Adrenal gland (tissue), 12 donors: ENCODE measurements around the gene SLCO1B3. TPM values are rescaled to one million over a fixed set of nuclear protein-coding genes. Genes with fewer than 3 reads are reported as not detected.
A peak's percentile ranks its signal among the peaks of the same experiment; 100 is the strongest.

Experiments used
- DNase-seq, 7 donors: peaks; one replicate each; pipeline ENCODE4 v3.0.0-alpha.2; 2019 to 2020
- H3K27ac ChIP-seq, 5 donors: fragments of 200-600 bp; sonication (generic) in 4 of 5; 1 replicate in 3 of 5; 2 replicates in 2 of 5; pipeline versions ENCODE4 v1.5.1 to v1.8.0; 2016 to 2020; ENCODE audit warnings: mild to moderate bottlenecking in 1 of 5
- H3K27me3 ChIP-seq: fragments of 200-600 bp; 2 replicates; pipeline ENCODE4 v1.8.0; 2021
- H3K36me3 ChIP-seq, 2 donors: fragments of 200-600 bp; replicated peaks in 1 of 2; 1 replicate in 1 of 2; 2 replicates in 1 of 2; pipeline versions ENCODE4 v1.5.1 to v1.8.0; 2018 to 2022
- H3K4me1 ChIP-seq, 2 donors: fragments of 200-600 bp; replicated peaks in 1 of 2; 1 replicate in 1 of 2; 2 replicates in 1 of 2; pipeline versions ENCODE4 v1.5.1 to v1.8.0; 2018 to 2021
- H3K4me3 ChIP-seq, 4 donors: fragments of 200-600 bp; sonication (generic) in 3 of 4; one replicate each; pipeline ENCODE4 v1.5.1; 2016 to 2018
- H3K9me3 ChIP-seq, 3 donors: fragments of 200-600 bp; sonication (generic) in 1 of 3; replicated peaks in 1 of 3; 1 replicate in 2 of 3; 2 replicates in 1 of 3; pipeline versions ENCODE4 v1.5.1 to v1.8.0; 2016 to 2021
- CTCF ChIP-seq, 6 experiments: fragments of 450-650 bp in 4 of 6; fragments of 200-600 bp in 2 of 6; sonication (generic) in 1 of 6; IDR thresholded peaks; 1 replicate in 5 of 6; 2 replicates in 1 of 6; pipeline versions ENCODE4 v1.5.1 to v1.8.0; 2016 to 2021; ENCODE audit warnings: antibody characterized with exemption in 6 of 6, mild to moderate bottlenecking in 2 of 6, moderate library complexity in 1 of 6
- POLR2A ChIP-seq, 2 donors: fragments of 450-650 bp; IDR thresholded peaks; one replicate each; pipeline ENCODE4 v1.6.1; 2017; ENCODE audit warnings: antibody characterized with exemption in 2 of 2, mild to moderate bottlenecking in 2 of 2, moderate library complexity in 1 of 2
- WGBS, 4 donors: extraction: QIAGEN DNeasy Blood & Tissue Kit in 2 of 4; methylation state at CpG; one replicate each; pipeline versions ENCODE4 v1.1.5 to v1.1.7; 2013 to 2017; 5-methylcytosine and 5-hydroxymethylcytosine counted together
- intact Hi-C, 2 donors: fragments of 100-400 bp; cut with DNase I; formaldehyde crosslinking; loops; one replicate each; pipeline versions ENCODE4 v1.14.1 to v1.15.0; 2022 to 2023
- polyA plus RNA-seq, 3 donors: library from polyadenylated mRNA; stranded (reverse); fragments of 200-250 nt in 2 of 3; fragments of 350-450 nt in 1 of 3; fragmentation: Illumina TruSeq in 1 of 3; extraction: RNeasy Lipid Tissue Mini Kit (QIAGEN cat#74804) in 1 of 3; gene quantifications; one replicate each; pipeline ENCODE4 v1.2.3, GENCODE V29; 2013 to 2014
- total RNA-seq, 9 donors: library from RNA; depleted of rRNA in 4 of 9; stranded (reverse); fragments of >200 nt in 4 of 9; fragments of 120-200 nt in 1 of 9; fragmentation: NEBNext Ultra II Directional in 1 of 9; extraction: Animal tissue kit (Norgen Biotek cat#: 25700) in 1 of 9; gene quantifications; one replicate each; pipeline versions ENCODE4 v1.1.0 to v1.2.4, GENCODE V29; 2013 to 2023
- donor health status: healthy with polysubstance abuse.
- donor health status: Bipolar disorder and iron deficiency.
- donor health status: DM: yes; HTN: yes; CAD: no.
- donor health status: DM: no; HTN: no; CAD: no.
- donor health status: DM: no; HTN: no; CAD: no.
- donor health status: DM: yes; HTN: yes; CAD: no.

SLCO1B3 gene
- total and polyA plus RNA-seq, 12 donors: 0.07 TPM; not detected in 11

DNA sequence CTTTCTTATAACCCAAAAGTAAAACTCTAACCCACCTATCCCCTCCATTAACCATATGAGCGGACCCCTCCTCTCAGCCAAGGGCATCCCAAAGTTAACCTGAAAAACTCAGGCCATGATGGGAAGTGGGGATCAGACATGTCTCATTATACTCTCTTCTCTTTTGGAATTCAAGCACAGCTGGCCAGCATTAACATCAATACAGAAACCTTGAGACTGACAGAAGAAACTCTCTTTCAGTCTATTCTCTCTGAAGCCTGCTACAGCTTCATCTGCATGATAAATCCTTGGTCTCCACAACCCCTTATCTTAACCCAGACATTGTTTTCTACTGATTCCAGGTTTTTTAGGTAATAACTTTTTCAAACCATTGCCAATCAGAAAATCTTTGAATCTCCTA, 17.5 kb upstream of the SLCO1B3 start:
- 74 to 80% (median 78%) methylated on average over 1 of the region's 1 CpG for WGBS, 4 donors
- TF ChIP-seq CTCF (IDR thresholded peaks at IDR 0.05) (no peak), POLR2A (IDR thresholded peaks at IDR 0.05) (no peak)

DNA sequence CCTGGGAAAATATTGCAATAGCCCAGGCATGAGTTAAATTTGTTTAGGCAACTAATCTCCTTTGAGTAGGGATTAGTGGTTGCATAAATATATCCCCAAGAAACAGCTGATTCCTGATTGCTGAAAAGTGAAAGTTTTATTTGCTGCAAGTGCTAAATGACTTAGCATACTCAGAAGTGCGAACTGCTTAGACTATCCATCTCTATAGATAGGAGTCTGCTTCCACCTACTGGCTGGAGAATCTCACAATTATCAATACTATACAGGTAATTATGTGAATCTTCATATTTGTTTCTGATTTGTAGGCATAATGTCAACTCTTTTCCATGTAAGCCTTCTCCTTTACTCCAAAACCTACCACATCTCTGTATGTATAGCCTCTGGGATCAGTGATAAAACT, 12.0 kb upstream of the SLCO1B3 start:
- WGBS, 4 donors: 17 to 45% (median 33%) methylated on average over 1 of the region's 1 CpG
- Histone ChIP-seq H3K9me3 (no peaks in the 10 kb centered on the region), H3K27ac (no peak overlapping the region), H3K36me3 (no peaks in the 10 kb centered on the region), H3K4me1 (no peaks in the 10 kb centered on the region), H3K27me3 (no peaks in the 10 kb centered on the region), H3K4me3 (no peak overlapping the region)
- intact Hi-C loops: no loop called here
- TF ChIP-seq POLR2A (IDR thresholded peaks at IDR 0.05): no peak
- peak in 3 of 6 experiments; percentile 21 to 29 (median 25) for TF ChIP-seq CTCF (IDR thresholded peaks at IDR 0.05)
- no peak for DNase-seq

More for the DNA sequence above, 17.5 kb upstream of the SLCO1B3 start:
- Histone ChIP-seq H3K9me3 (no peaks in the 10 kb centered on the region), H3K4me3 (no peak overlapping the region), H3K4me1 (no peaks in the 10 kb centered on the region), H3K27me3 (no peaks in the 10 kb centered on the region), H3K27ac (no peak overlapping the region), H3K36me3 (no peaks in the 10 kb centered on the region)
- intact Hi-C loops: no loop called here
- DNase-seq: no peak

GRCh38 chr12:20800160-20800559, 10.3 kb upstream of the SLCO1B3 start:
- H3K27me3 ChIP-seq: no peaks in the 10 kb centered on the region
- no peak for DNase-seq
- no peak overlapping the region for H3K27ac ChIP-seq
- H3K9me3 ChIP-seq: no peaks in the 10 kb centered on the region
- H3K4me1 ChIP-seq: no peaks in the 10 kb centered on the region
- whole genome bisulfite sequencing, 4 donors: 73 to 87% (median 79%) methylated on average over 1 of the region's 1 CpG
- H3K4me3 ChIP-seq: no peak overlapping the region
- no peaks in the 10 kb centered on the region for H3K36me3 ChIP-seq
- no peak for TF ChIP-seq CTCF (IDR thresholded peaks at IDR 0.05)
- no peak for TF ChIP-seq POLR2A (IDR thresholded peaks at IDR 0.05)
- intact Hi-C loops: no loop called here

- H3K27me3 ChIP-seq: no peaks in the 10 kb centered on the region
- TF ChIP-seq POLR2A (IDR thresholded peaks at IDR 0.05) (no peak), CTCF (IDR thresholded peaks at IDR 0.05) (no peak)
- no peak overlapping the region for H3K27ac ChIP-seq
- H3K36me3 ChIP-seq: no peaks in the 10 kb centered on the region
- intact Hi-C loops: no loop called here
- H3K4me1 ChIP-seq: no peaks in the 10 kb centered on the region
- H3K9me3 ChIP-seq: no peaks in the 10 kb centered on the region
- H3K4me3 ChIP-seq: no peak overlapping the region
- no peak for DNase-seq
Observed at GRCh38 chr12:20801035-20801434, 9.5 kb upstream of the SLCO1B3 start.
